Osteocyte (in vitro differentiated cells): ENCODE results near the gene MRPL4. TPM values are rescaled to one million over a fixed set of nuclear protein-coding genes. Genes with fewer than 3 reads are reported as not detected.

Source experiments
- DNase-seq: peaks from one replicate; pipeline ENCODE4 v3.0.0; 2021; ENCODE audit warnings: mixed read lengths; ENCODE audit not compliant: unreplicated experiment; ENCODE audit errors: extremely low spot score
- H3K27ac Mint-ChIP-seq: one replicate; pipeline ENCODE4 v1.8.0; 2021; ENCODE audit warnings: mild to moderate bottlenecking, mixed read lengths; ENCODE audit not compliant: unreplicated experiment
- H3K27me3 Mint-ChIP-seq: one replicate; pipeline ENCODE4 v1.8.0; 2021; ENCODE audit warnings: mixed read lengths; ENCODE audit not compliant: unreplicated experiment
- H3K36me3 Mint-ChIP-seq: one replicate; pipeline ENCODE4 v1.8.0; 2021; ENCODE audit warnings: mixed read lengths; ENCODE audit not compliant: unreplicated experiment
- H3K4me1 Mint-ChIP-seq: one replicate; pipeline ENCODE4 v1.8.0; 2021; ENCODE audit warnings: mixed read lengths; ENCODE audit not compliant: unreplicated experiment
- H3K4me3 Mint-ChIP-seq: one replicate; pipeline ENCODE4 v1.8.0; 2021; ENCODE audit warnings: mild to moderate bottlenecking, moderate library complexity, mixed read lengths; ENCODE audit not compliant: unreplicated experiment
- H3K9me3 Mint-ChIP-seq: one replicate; pipeline ENCODE4 v1.8.0; 2021; ENCODE audit warnings: mixed read lengths; ENCODE audit not compliant: unreplicated experiment
- CTCF ChIP-seq: fragments of 200-600 bp; sonication (generic); IDR thresholded peaks from 2 replicates; pipeline ENCODE4 v1.5.0; 2021; ENCODE audit warnings: antibody characterized with exemption, mild to moderate bottlenecking, moderate library complexity
- total RNA-seq: library from RNA; stranded (reverse); gene quantifications from 2 replicates; pipeline ENCODE4 v1.2.1, GENCODE V29; 2021

The MRPL4 gene
- total RNA-seq, 1 donor from 2014 or later = 57.0 TPM

- H3K4me3 Mint-ChIP-seq = peak within 1 kb of the TSS; percentile 71
- peak within 1 kb of the TSS; percentile 78 for H3K27ac Mint-ChIP-seq
- DNase-seq = peak; percentile 88
- H3K27me3 Mint-ChIP-seq = no peaks in the 10 kb centered on the region
- peaks cover 23% of the 10 kb centered on the region for H3K4me1 Mint-ChIP-seq
- TF ChIP-seq CTCF = no peak
- peaks cover 6% of the 10 kb centered on the region for H3K36me3 Mint-ChIP-seq
- no peaks in the 10 kb centered on the region for H3K9me3 Mint-ChIP-seq
Measured at GRCh38 chr19:10270616-10271394, 18.8 kb downstream of the MRPL4 start, which contains the start of gene ICAM1. TSS of gene ICAM1 (plus strand) at chr19:10271120. CDS start at chr19:10271160, 40 bp downstream.

- no peaks in the 10 kb centered on the region for H3K27me3 Mint-ChIP-seq
- peaks cover 25% of the 10 kb centered on the region for H3K4me1 Mint-ChIP-seq
- H3K27ac Mint-ChIP-seq = peak overlapping the region; percentile 78
- peaks cover 6% of the 10 kb centered on the region for H3K36me3 Mint-ChIP-seq
- H3K4me3 Mint-ChIP-seq = peak overlapping the region; percentile 71
- no peaks in the 10 kb centered on the region for H3K9me3 Mint-ChIP-seq
- DNase-seq = no peak
- TF ChIP-seq CTCF = no peak
Measured at GRCh38 chr19:10271543-10272086, 19.6 kb downstream of the MRPL4 start.

GRCh38 chr19:10274589-10274988 lies 22.6 kb downstream of the MRPL4 start:
- peaks cover 34% of the 10 kb centered on the region for H3K4me1 Mint-ChIP-seq
- no peak for TF ChIP-seq CTCF
- no peaks in the 10 kb centered on the region for H3K9me3 Mint-ChIP-seq
- H3K27ac Mint-ChIP-seq = no peak overlapping the region
- H3K27me3 Mint-ChIP-seq = no peaks in the 10 kb centered on the region
- no peak overlapping the region for H3K4me3 Mint-ChIP-seq
- H3K36me3 Mint-ChIP-seq = peaks cover 10% of the 10 kb centered on the region
- no peak for DNase-seq

GRCh38 chr19:10277795-10278589 lies 26.0 kb downstream of the MRPL4 start:
- no peak overlapping the region for H3K4me3 Mint-ChIP-seq
- TF ChIP-seq CTCF = no peak
- H3K4me1 Mint-ChIP-seq = peaks cover 16% of the 10 kb centered on the region
- H3K9me3 Mint-ChIP-seq = no peaks in the 10 kb centered on the region
- peak overlapping the region; percentile 64 for H3K27ac Mint-ChIP-seq
- no peak for DNase-seq
- H3K36me3 Mint-ChIP-seq = peaks cover 18% of the 10 kb centered on the region
- no peaks in the 10 kb centered on the region for H3K27me3 Mint-ChIP-seq

GRCh38 chr19:10278935-10279334 lies 26.9 kb downstream of the MRPL4 start:
- no peaks in the 10 kb centered on the region for H3K27me3 Mint-ChIP-seq
- no peak for TF ChIP-seq CTCF
- no peaks in the 10 kb centered on the region for H3K9me3 Mint-ChIP-seq
- H3K4me1 Mint-ChIP-seq = peaks cover 15% of the 10 kb centered on the region
- H3K27ac Mint-ChIP-seq = no peak overlapping the region
- H3K4me3 Mint-ChIP-seq = no peak overlapping the region
- no peak for DNase-seq
- H3K36me3 Mint-ChIP-seq = peaks cover 18% of the 10 kb centered on the region
